Immature natural killer cell (primary cell): ENCODE measurements around the gene SH2B2. TPM values are rescaled to one million over a fixed set of nuclear protein-coding genes. Genes with fewer than 3 reads are reported as not detected.

Experiments
- DNase-seq, 3 donors: peaks; one replicate each; pipeline ENCODE4 v3.0.0; 2022; ENCODE audit warnings: mixed read lengths in 1 of 3
- H3K27ac Mint-ChIP-seq, 6 donors: one replicate each; pipeline ENCODE4 v1.8.0; 2020; ENCODE audit warnings: mixed read lengths in 6 of 6, mild to moderate bottlenecking in 5 of 6, inconsistent platforms in 4 of 6, moderate library complexity in 3 of 6
- H3K27me3 Mint-ChIP-seq, 3 donors: one replicate each; pipeline ENCODE4 v1.8.0; 2020 to 2021; ENCODE audit warnings: low read depth in 3 of 3, mild to moderate bottlenecking in 3 of 3, mixed read lengths in 3 of 3, moderate library complexity in 3 of 3, inconsistent platforms in 1 of 3
- H3K36me3 Mint-ChIP-seq, 3 donors: one replicate each; pipeline ENCODE4 v1.8.0; 2020; ENCODE audit warnings: mixed read lengths in 3 of 3, inconsistent platforms in 2 of 3, mild to moderate bottlenecking in 2 of 3
- H3K4me1 Mint-ChIP-seq, 2 donors: one replicate each; pipeline ENCODE4 v1.8.0; 2020; ENCODE audit warnings: inconsistent platforms in 2 of 2, mild to moderate bottlenecking in 2 of 2, mixed read lengths in 2 of 2, moderate library complexity in 1 of 2
- H3K4me3 Mint-ChIP-seq, 5 donors: one replicate each; pipeline ENCODE4 v1.8.0; 2020; ENCODE audit warnings: mild to moderate bottlenecking in 5 of 5, mixed read lengths in 5 of 5, inconsistent platforms in 3 of 5, moderate library complexity in 3 of 5
- H3K9me3 Mint-ChIP-seq, 6 donors: one replicate each; pipeline ENCODE4 v1.8.0; 2020; ENCODE audit warnings: mild to moderate bottlenecking in 6 of 6, mixed read lengths in 6 of 6, inconsistent platforms in 4 of 6, moderate library complexity in 3 of 6
- polyA plus RNA-seq, 3 donors: library from polyadenylated mRNA; unstranded; fragments of 300-500 nt; fragmentation: Illumina TruSeq; gene quantifications; one replicate each; pipeline ENCODE4 v1.2.3, GENCODE V29; 2021

The SH2B2 gene
- polyA plus RNA-seq, 3 donors from 2014 or later: 1.1 TPM; not detected in 2

GRCh38 chr7:102272917-102273748, 13.5 kb upstream of the SH2B2 start:
- no peak overlapping the region for H3K4me3 Mint-ChIP-seq
- no peaks in the 10 kb centered on the region for H3K4me1 Mint-ChIP-seq
- no peaks in the 10 kb centered on the region for H3K9me3 Mint-ChIP-seq

GRCh38 chr7:102273749-102274712, 12.6 kb upstream of the SH2B2 start:
- Mint-ChIP-seq H3K36me3 (no peaks in the 10 kb centered on the region), H3K27ac (no peak overlapping the region), H3K9me3 (no peaks in the 10 kb centered on the region), H3K4me1 (no peaks in the 10 kb centered on the region), H3K27me3 (peaks cover 0 to 2% (median 0%) of the 10 kb centered on the region in 3 donors), H3K4me3 (no peak overlapping the region)
- no peak for DNase-seq

More at GRCh38 chr7:102272917-102273748, 13.5 kb upstream of the SH2B2 start:
- Mint-ChIP-seq H3K27me3 (peaks cover 0 to 4% (median 2%) of the 10 kb centered on the region in 3 donors), H3K27ac (no peak overlapping the region), H3K36me3 (no peaks in the 10 kb centered on the region)
- DNase-seq: no peak

- Mint-ChIP-seq H3K27ac (no peak overlapping the region), H3K36me3 (no peaks in the 10 kb centered on the region)
Measured at GRCh38 chr7:102275123-102275703, 11.5 kb upstream of the SH2B2 start.

GRCh38 chr7:102277901-102278300, 8.8 kb upstream of the SH2B2 start:
- no peaks in the 10 kb centered on the region for H3K36me3 Mint-ChIP-seq
- no peak overlapping the region for H3K27ac Mint-ChIP-seq
- no peaks in the 10 kb centered on the region for H3K4me1 Mint-ChIP-seq
- no peaks in the 10 kb centered on the region for H3K27me3 Mint-ChIP-seq
- no peak overlapping the region for H3K4me3 Mint-ChIP-seq
- no peaks in the 10 kb centered on the region for H3K9me3 Mint-ChIP-seq
- no peak for DNase-seq

More at GRCh38 chr7:102275123-102275703, 11.5 kb upstream of the SH2B2 start:
- no peaks in the 10 kb centered on the region for H3K4me1 Mint-ChIP-seq
- DNase-seq: no peak
- no peaks in the 10 kb centered on the region for H3K9me3 Mint-ChIP-seq
- peaks cover 0 to 2% (median 0%) of the 10 kb centered on the region in 3 donors for H3K27me3 Mint-ChIP-seq
- H3K4me3 Mint-ChIP-seq: no peak overlapping the region

- Mint-ChIP-seq H3K4me3 (no peak overlapping the region), H3K4me1 (no peaks in the 10 kb centered on the region), H3K27me3 (peaks cover 0 to 5% (median 0%) of the 10 kb centered on the region in 3 donors), H3K9me3 (no peaks in the 10 kb centered on the region), H3K27ac (no peak overlapping the region), H3K36me3 (no peaks in the 10 kb centered on the region)
- peak; percentile 37 to 55 (median 47) for DNase-seq
Measured at GRCh38 chr7:102279537-102280400, 6.9 kb upstream of the SH2B2 start.

- peaks cover 0 to 5% of the 10 kb centered on the region in 2 donors for H3K4me1 Mint-ChIP-seq
- peaks cover 0 to 5% (median 2%) of the 10 kb centered on the region in 3 donors for H3K27me3 Mint-ChIP-seq
- no peaks in the 10 kb centered on the region for H3K36me3 Mint-ChIP-seq
- no peak for DNase-seq
- no peak overlapping the region for H3K4me3 Mint-ChIP-seq
- no peaks in the 10 kb centered on the region for H3K9me3 Mint-ChIP-seq
- H3K27ac Mint-ChIP-seq: no peak overlapping the region
Measured at GRCh38 chr7:102280521-102280920, 6.1 kb upstream of the SH2B2 start.

- H3K4me1 Mint-ChIP-seq: peaks cover 0 to 6% of the 10 kb centered on the region in 2 donors
- no peak overlapping the region for H3K27ac Mint-ChIP-seq
- DNase-seq: no peak
- H3K9me3 Mint-ChIP-seq: no peaks in the 10 kb centered on the region
- H3K4me3 Mint-ChIP-seq: no peak overlapping the region
- H3K36me3 Mint-ChIP-seq: no peaks in the 10 kb centered on the region
- H3K27me3 Mint-ChIP-seq: peaks cover 0 to 5% (median 2%) of the 10 kb centered on the region in 3 donors
Measured at GRCh38 chr7:102281785-102282184, 4.9 kb upstream of the SH2B2 start.

- H3K36me3 Mint-ChIP-seq: no peaks in the 10 kb centered on the region
- H3K27me3 Mint-ChIP-seq: peaks cover 0 to 5% (median 2%) of the 10 kb centered on the region in 3 donors
- peaks cover 0 to 6% of the 10 kb centered on the region in 2 donors for H3K4me1 Mint-ChIP-seq
- H3K9me3 Mint-ChIP-seq: no peaks in the 10 kb centered on the region
- DNase-seq: no peak
- H3K4me3 Mint-ChIP-seq: no peak overlapping the region
- H3K27ac Mint-ChIP-seq: no peak overlapping the region
Measured at GRCh38 chr7:102282465-102283362, 4.0 kb upstream of the SH2B2 start.

GRCh38 chr7:102283477-102284189, 3.0 kb upstream of the SH2B2 start:
- Mint-ChIP-seq H3K27me3 (peaks cover 0 to 5% (median 2%) of the 10 kb centered on the region in 3 donors), H3K4me3 (no peak overlapping the region), H3K9me3 (no peaks in the 10 kb centered on the region), H3K36me3 (no peaks in the 10 kb centered on the region), H3K4me1 (peaks cover 4 to 11% of the 10 kb centered on the region in 2 donors), H3K27ac (no peak overlapping the region)
- DNase-seq: no peak

GRCh38 chr7:102284399-102284798, 2.3 kb upstream of the SH2B2 start:
- peaks cover 0 to 5% (median 2%) of the 10 kb centered on the region in 3 donors for H3K27me3 Mint-ChIP-seq
- peak overlapping the region in 1 of 6 donors; percentile 34 for H3K27ac Mint-ChIP-seq
- peak overlapping the region in 1 of 5 donors; percentile 13 for H3K4me3 Mint-ChIP-seq
- H3K4me1 Mint-ChIP-seq: peaks cover 4 to 11% of the 10 kb centered on the region in 2 donors
- DNase-seq: no peak
- no peaks in the 10 kb centered on the region for H3K9me3 Mint-ChIP-seq
- H3K36me3 Mint-ChIP-seq: no peaks in the 10 kb centered on the region

GRCh38 chr7:102284891-102285539, 1.7 kb upstream of the SH2B2 start:
- H3K4me3 Mint-ChIP-seq: peak overlapping the region; percentile 71 to 82 (median 80)
- peaks cover 0 to 5% (median 2%) of the 10 kb centered on the region in 3 donors for H3K27me3 Mint-ChIP-seq
- no peaks in the 10 kb centered on the region for H3K36me3 Mint-ChIP-seq
- peaks cover 4 to 11% of the 10 kb centered on the region in 2 donors for H3K4me1 Mint-ChIP-seq
- DNase-seq: no peak
- no peaks in the 10 kb centered on the region for H3K9me3 Mint-ChIP-seq
- H3K27ac Mint-ChIP-seq: peak overlapping the region in 2 of 6 donors; percentile 41 to 45
